Breast epithelium (tissue), 4 donors: ENCODE measurements around the gene DDX3Y. TPM values are rescaled to one million over a fixed set of nuclear protein-coding genes. Genes with fewer than 3 reads are reported as not detected.

Source experiments
- DNase-seq, 2 donors: peaks; one replicate each; pipeline ENCODE4 v3.0.0-alpha.2; 2019; ENCODE audit warnings: low spot score in 2 of 2
- H3K27ac ChIP-seq, 2 donors: fragments of 200-600 bp; sonication (generic) in 1 of 2; one replicate each; pipeline ENCODE4 v1.5.1; 2016 to 2019; ENCODE audit warnings: mild to moderate bottlenecking in 1 of 2
- H3K27me3 ChIP-seq, 2 donors: fragments of 200-600 bp; sonication (generic) in 1 of 2; one replicate each; pipeline versions ENCODE4 v1.5.1 to v1.6.0; 2017 to 2019; ENCODE audit warnings: control low read depth in 1 of 2, mild to moderate bottlenecking in 1 of 2
- H3K36me3 ChIP-seq: fragments of 200-600 bp; one replicate; pipeline ENCODE4 v1.5.1; 2019
- H3K4me1 ChIP-seq, 2 donors: fragments of 200-600 bp; sonication (generic); one replicate each; pipeline ENCODE4 v1.5.1; 2016 to 2019; ENCODE audit warnings: control low read depth in 1 of 2
- H3K4me3 ChIP-seq, 3 donors: fragments of 200-600 bp; sonication (generic); 1 replicate in 2 of 3; 2 replicates in 1 of 3; pipeline ENCODE4 v1.5.1; 2016 to 2019; ENCODE audit warnings: mild to moderate bottlenecking in 3 of 3, moderate library complexity in 2 of 3
- H3K9me3 ChIP-seq, 2 donors: fragments of 200-600 bp; sonication (generic) in 1 of 2; one replicate each; pipeline ENCODE4 v1.5.1; 2016 to 2019; ENCODE audit warnings: control low read depth in 1 of 2
- POLR2A ChIP-seq: fragments of 450-650 bp; IDR thresholded peaks from one replicate; pipeline ENCODE4 v1.6.1; 2016; ENCODE audit warnings: antibody characterized with exemption, mild to moderate bottlenecking, moderate library complexity
- POLR2AphosphoS5 ChIP-seq, 3 donors: sonication (generic); formaldehyde crosslinking; IDR thresholded peaks; one replicate each; pipeline ENCODE4 v1.6.1; 2017; ENCODE audit warnings: antibody characterized with exemption in 3 of 3
- intact Hi-C: fragments of 100-400 bp; cut with DNase I; formaldehyde crosslinking; loops from one replicate; pipeline ENCODE4 v1.15.1; 2023; ENCODE audit warnings: low total_unique reads
- total RNA-seq, 3 donors: library from RNA; depleted of rRNA; stranded (reverse); fragments of >200 nt; gene quantifications; one replicate each; pipeline ENCODE4 v1.1.0, GENCODE V29; 2016
- TF ChIP-seq, protein P1 (sequence below), 3 donors: fragments of 450-650 bp; IDR thresholded peaks; one replicate each; pipeline ENCODE4 v1.5.1; 2016 to 2017; ENCODE audit warnings: antibody characterized with exemption in 3 of 3, mild to moderate bottlenecking in 3 of 3, moderate library complexity in 3 of 3

Gene DDX3Y
- total RNA-seq, result 100 to 1,000 TPM in 1 of 3 donors, under 1 TPM in 1, not detected in 1; under 0.01 to 113 TPM

DNA sequence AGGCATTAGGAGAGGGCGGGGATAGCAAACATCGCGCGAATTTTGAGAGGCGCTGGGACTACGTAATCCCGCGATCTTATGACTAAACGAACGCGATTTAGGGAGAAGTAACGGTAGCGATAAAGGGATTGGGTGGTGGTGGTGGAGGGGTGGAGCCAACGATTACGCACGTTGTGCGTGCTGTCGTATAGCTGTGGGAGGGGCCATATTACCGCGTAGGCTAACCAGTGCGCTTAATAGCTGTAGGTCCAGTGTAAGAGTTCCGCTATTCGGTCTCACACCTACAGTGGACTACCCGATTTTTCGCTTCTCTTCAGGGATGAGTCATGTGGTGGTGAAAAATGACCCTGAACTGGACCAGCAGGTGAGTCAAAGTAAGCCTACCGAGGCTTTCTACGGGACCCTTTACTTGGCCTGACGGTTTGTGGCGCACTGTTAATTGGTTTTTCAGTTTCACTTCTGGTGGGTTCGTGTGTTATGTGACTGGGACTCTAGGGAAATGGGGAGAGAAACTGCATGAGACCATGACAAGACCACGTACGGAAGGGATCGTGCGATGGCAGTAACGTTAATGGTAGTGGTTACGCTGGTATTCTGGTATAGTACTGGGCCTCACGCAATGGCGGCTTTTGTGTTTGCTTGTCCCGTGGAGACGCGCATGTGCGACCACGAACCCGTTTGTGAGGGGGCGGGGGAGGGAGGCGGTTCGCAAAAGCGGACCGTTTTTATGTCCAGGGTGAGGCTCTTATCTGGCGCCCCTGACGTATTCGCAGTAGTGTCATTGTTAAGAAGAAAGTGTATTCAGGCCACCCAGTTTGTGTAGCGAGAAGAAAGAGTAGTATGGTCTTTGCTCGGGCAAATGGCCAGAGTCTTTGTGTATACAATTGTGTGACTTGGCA, at the start of gene DDX3Y:
TSS of gene DDX3Y (plus strand) at position 251 of the 899 bp plus-strand sequence. CDS start at position 320, 69 bp downstream.
- intact Hi-C loops, result no loop called here
- DNase-seq, result peak in 1 of 2 donors; percentile 74
- H3K4me1 ChIP-seq, result no peaks in the 10 kb centered on the region
- no peak within 1 kb of the TSS for H3K27ac ChIP-seq
- TF ChIP-seq POLR2AphosphoS5 (IDR thresholded peaks at IDR 0.05), result peak in 1 of 3 donors; percentile 92
- TF ChIP-seq, protein P1, sequence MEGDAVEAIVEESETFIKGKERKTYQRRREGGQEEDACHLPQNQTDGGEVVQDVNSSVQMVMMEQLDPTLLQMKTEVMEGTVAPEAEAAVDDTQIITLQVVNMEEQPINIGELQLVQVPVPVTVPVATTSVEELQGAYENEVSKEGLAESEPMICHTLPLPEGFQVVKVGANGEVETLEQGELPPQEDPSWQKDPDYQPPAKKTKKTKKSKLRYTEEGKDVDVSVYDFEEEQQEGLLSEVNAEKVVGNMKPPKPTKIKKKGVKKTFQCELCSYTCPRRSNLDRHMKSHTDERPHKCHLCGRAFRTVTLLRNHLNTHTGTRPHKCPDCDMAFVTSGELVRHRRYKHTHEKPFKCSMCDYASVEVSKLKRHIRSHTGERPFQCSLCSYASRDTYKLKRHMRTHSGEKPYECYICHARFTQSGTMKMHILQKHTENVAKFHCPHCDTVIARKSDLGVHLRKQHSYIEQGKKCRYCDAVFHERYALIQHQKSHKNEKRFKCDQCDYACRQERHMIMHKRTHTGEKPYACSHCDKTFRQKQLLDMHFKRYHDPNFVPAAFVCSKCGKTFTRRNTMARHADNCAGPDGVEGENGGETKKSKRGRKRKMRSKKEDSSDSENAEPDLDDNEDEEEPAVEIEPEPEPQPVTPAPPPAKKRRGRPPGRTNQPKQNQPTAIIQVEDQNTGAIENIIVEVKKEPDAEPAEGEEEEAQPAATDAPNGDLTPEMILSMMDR (IDR thresholded peaks at IDR 0.05), result no peak
- no peaks in the 10 kb centered on the region for H3K27me3 ChIP-seq
- no peaks in the 10 kb centered on the region for H3K9me3 ChIP-seq
- H3K36me3 ChIP-seq, result no peaks in the 10 kb centered on the region
- peak within 1 kb of the TSS in 1 of 3 donors; percentile 63 for H3K4me3 ChIP-seq

DNA sequence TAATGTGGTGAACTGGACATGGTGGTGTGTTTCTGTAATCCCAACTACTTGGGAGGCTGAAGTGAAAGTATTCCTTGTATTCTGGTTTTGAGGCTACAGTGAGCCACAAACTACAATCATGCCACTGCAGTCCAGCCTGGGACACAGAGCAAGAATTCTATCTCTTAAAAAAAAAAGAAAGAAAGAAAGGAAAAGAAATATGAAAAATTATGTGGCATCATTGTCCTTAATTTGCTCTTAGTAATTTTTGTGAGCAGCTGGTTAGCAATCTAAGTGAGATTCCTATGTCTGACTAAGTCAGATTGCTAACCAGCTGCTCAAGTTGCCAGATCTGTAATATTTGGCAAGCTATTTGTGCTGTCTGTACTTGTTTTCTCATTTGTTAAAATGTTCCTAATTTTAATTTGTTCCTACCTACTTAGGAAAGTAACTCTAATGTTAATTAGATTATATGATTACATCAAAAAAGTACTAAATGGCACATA, 48.8 kb upstream of the DDX3Y start:
- no peaks in the 10 kb centered on the region for H3K9me3 ChIP-seq
- no peak overlapping the region for H3K27ac ChIP-seq
- H3K27me3 ChIP-seq, result no peaks in the 10 kb centered on the region
- no peaks in the 10 kb centered on the region for H3K4me1 ChIP-seq
- no peaks in the 10 kb centered on the region for H3K36me3 ChIP-seq
- DNase-seq, result no peak
- no peak overlapping the region for H3K4me3 ChIP-seq
- TF ChIP-seq POLR2A, result no peak
- TF ChIP-seq, protein P1 (IDR thresholded peaks at IDR 0.05), result no peak
- TF ChIP-seq POLR2AphosphoS5 (IDR thresholded peaks at IDR 0.05), result no peak
- intact Hi-C loops, result no loop called here

DNA sequence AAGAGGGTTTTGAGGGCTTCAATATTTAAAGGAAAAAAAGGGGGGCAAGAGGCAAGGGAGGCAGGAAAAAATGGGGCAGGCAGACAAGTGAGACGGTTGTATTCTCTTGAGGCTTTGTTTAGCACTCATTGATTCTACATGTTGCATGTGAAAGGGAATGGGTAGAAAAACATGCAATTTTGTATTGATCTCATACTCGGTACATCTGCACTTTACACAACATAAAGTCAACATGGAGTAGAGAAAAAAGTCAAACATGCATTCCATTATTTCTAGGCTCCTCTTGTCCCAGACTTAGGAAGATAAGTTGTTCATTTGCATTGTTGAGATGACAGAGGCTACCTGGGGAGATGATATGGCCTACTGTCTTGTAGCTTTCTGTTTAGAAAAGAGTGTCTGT, 36.7 kb upstream of the DDX3Y start:
- Histone ChIP-seq H3K4me1 (no peaks in the 10 kb centered on the region), H3K36me3 (no peaks in the 10 kb centered on the region), H3K27me3 (no peaks in the 10 kb centered on the region), H3K4me3 (no peak overlapping the region), H3K9me3 (no peaks in the 10 kb centered on the region), H3K27ac (no peak overlapping the region)
- TF ChIP-seq POLR2A, result no peak
- no peak for TF ChIP-seq POLR2AphosphoS5 (IDR thresholded peaks at IDR 0.05)
- TF ChIP-seq, protein P1 (IDR thresholded peaks at IDR 0.05), result no peak
- DNase-seq, result no peak
- intact Hi-C loops, result no loop called here

DNA sequence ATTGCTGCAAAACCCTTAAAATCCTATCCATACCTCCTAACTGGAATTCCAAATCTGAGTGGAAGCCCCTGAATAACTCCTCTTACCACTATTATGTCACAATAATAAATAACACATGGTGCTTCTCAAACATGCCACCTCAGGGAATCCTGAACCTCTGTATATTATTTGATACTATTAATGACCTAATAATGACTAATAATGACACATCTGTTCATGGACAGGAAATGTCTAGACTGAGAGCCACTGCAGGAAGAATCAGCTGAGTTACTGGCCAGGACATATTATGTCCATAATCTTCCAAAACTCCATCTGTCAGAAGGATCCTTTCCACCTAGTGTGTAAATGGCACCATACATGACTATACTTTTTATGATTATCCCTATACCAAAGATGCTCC, 7.7 kb upstream of the DDX3Y start:
- Histone ChIP-seq H3K27ac (no peak overlapping the region), H3K36me3 (no peaks in the 10 kb centered on the region), H3K27me3 (no peaks in the 10 kb centered on the region), H3K9me3 (no peaks in the 10 kb centered on the region), H3K4me3 (no peak overlapping the region), H3K4me1 (no peaks in the 10 kb centered on the region)
- intact Hi-C loops, result no loop called here
- TF ChIP-seq, protein P1 (IDR thresholded peaks at IDR 0.05), result no peak
- DNase-seq, result no peak

DNA sequence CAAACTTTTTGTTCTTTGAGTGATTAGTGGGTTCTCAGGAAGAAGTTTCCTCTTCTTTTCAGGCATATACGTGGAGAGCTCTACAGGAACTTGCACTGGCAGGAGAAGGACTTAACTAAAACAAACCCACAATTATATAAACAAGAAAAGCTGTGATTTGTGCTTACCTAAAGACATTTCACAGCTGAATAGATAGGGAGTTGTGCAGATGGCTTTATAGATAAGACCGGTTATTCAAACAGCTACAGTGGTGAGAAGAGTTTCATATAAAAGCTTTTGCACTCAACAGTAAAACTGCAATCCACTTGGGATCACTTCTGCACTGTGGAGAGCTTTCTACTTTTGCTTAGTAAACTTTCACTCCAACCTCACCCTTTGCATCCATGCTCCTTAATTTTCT, 6.1 kb upstream of the DDX3Y start:
- Histone ChIP-seq H3K4me1 (no peaks in the 10 kb centered on the region), H3K9me3 (no peaks in the 10 kb centered on the region), H3K27me3 (no peaks in the 10 kb centered on the region), H3K27ac (no peak overlapping the region), H3K36me3 (no peaks in the 10 kb centered on the region), H3K4me3 (no peak overlapping the region)
- TF ChIP-seq POLR2A, result no peak
- TF ChIP-seq, protein P1 (IDR thresholded peaks at IDR 0.05), result no peak
- TF ChIP-seq POLR2AphosphoS5 (IDR thresholded peaks at IDR 0.05), result no peak
- DNase-seq, result no peak
- intact Hi-C loops, result no loop called here
